ENCODE measurements around the gene HES7.

DNA sequence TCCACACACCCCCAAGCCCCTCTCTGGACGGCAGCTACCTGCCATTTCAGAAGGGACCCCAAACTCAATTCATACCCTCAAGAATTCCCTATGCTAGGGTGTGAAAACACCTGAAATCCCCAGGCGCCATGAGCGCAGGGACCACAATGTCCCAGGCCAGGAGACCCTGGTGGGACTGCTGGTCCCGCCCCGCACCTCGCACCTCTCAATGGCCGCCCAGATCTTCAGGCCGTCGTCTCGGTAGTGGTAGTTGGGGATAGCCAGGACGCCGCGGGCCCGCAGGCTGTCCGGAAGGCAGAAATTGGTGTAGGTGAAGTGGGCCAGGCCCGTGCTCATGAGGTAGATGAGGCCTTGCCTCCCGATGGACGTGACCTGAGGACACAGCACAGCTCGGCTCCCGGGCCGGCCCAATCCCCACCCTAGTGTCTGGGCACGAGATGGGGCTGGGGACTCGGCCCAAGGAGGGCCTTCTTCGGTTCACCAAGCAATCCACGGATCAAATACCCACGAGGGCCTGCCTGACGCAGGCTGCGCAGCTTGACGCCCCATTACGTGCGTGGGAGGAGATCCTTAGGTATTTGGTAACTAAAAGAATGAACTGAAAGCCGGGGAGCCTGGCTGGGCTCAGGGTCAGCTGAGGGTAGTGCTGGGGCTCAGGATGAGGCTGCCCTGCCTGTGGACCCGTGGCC is 14.8 kb downstream of the HES7 start:
- TF ChIP-seq, protein P1, sequence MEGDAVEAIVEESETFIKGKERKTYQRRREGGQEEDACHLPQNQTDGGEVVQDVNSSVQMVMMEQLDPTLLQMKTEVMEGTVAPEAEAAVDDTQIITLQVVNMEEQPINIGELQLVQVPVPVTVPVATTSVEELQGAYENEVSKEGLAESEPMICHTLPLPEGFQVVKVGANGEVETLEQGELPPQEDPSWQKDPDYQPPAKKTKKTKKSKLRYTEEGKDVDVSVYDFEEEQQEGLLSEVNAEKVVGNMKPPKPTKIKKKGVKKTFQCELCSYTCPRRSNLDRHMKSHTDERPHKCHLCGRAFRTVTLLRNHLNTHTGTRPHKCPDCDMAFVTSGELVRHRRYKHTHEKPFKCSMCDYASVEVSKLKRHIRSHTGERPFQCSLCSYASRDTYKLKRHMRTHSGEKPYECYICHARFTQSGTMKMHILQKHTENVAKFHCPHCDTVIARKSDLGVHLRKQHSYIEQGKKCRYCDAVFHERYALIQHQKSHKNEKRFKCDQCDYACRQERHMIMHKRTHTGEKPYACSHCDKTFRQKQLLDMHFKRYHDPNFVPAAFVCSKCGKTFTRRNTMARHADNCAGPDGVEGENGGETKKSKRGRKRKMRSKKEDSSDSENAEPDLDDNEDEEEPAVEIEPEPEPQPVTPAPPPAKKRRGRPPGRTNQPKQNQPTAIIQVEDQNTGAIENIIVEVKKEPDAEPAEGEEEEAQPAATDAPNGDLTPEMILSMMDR (IDR thresholded peaks at IDR 0.05), result no peak
- TF ChIP-seq POLR2A (IDR thresholded peaks at IDR 0.05), result no peak

All from ovary (tissue), 3 donors.